Thymus (tissue), 11 donors: ENCODE results near the gene PNKD. TPM values are rescaled to one million over a fixed set of nuclear protein-coding genes. Genes with fewer than 3 reads are reported as not detected.

Source experiments
- DNase-seq, 9 donors: peaks; one replicate each; pipeline ENCODE4 v3.0.0-alpha.2; 2013; ENCODE audit warnings: low spot score in 9 of 9, low read depth in 6 of 9, missing footprints in 1 of 9
- H3K27ac ChIP-seq, 2 donors: one replicate each; pipeline ENCODE4 v1.5.1; 2013; ENCODE audit warnings: control low read depth in 1 of 2, low read depth in 1 of 2, low read length in 1 of 2, mild to moderate bottlenecking in 1 of 2, moderate library complexity in 1 of 2
- H3K27me3 ChIP-seq, 2 donors: one replicate each; pipeline ENCODE4 v1.5.1; 2013; ENCODE audit warnings: low read length in 1 of 2; ENCODE audit not compliant: control insufficient read depth in 2 of 2, insufficient read depth in 1 of 2
- H3K36me3 ChIP-seq, 2 donors: one replicate each; pipeline ENCODE4 v1.5.1; 2013; ENCODE audit warnings: low read length in 1 of 2, mild to moderate bottlenecking in 1 of 2, moderate library complexity in 1 of 2; ENCODE audit not compliant: control insufficient read depth in 2 of 2, insufficient read depth in 2 of 2
- H3K4me1 ChIP-seq, 2 donors: one replicate each; pipeline ENCODE4 v1.5.1; 2013; ENCODE audit warnings: low read length in 2 of 2; ENCODE audit not compliant: control insufficient read depth in 2 of 2, insufficient read depth in 2 of 2
- H3K4me3 ChIP-seq, 2 donors: one replicate each; pipeline ENCODE4 v1.5.1; 2013; ENCODE audit warnings: low read length in 2 of 2, control low read depth in 1 of 2, mild to moderate bottlenecking in 1 of 2
- H3K9me3 ChIP-seq, 2 donors: one replicate each; pipeline ENCODE4 v1.5.1; 2013; ENCODE audit warnings: low read length in 1 of 2, mild to moderate bottlenecking in 1 of 2; ENCODE audit not compliant: control insufficient read depth in 2 of 2, insufficient read depth in 1 of 2
- WGBS: extraction: QIAGEN DNeasy Blood & Tissue Kit; methylation state at CpG from one replicate; pipeline ENCODE4 v1.1.7; 2013; 5-methylcytosine and 5-hydroxymethylcytosine counted together
- polyA plus RNA-seq: library from polyadenylated mRNA; stranded (reverse); fragments of 200-250 nt; gene quantifications from one replicate; pipeline ENCODE4 v1.2.3, GENCODE V29; 2013
- total RNA-seq: library from RNA; stranded (reverse); fragments of 120-200 nt; gene quantifications from one replicate; pipeline ENCODE4 v1.2.4, GENCODE V29; 2013
- donor health status: healthy.

The PNKD gene
- total and polyA plus RNA-seq, 2 donors, result 61.9 to 76.1 TPM

- H3K4me3 ChIP-seq, result no peak overlapping the region
- no peak for DNase-seq
- WGBS, result 78% methylated on average over 2 of the region's 2 CpGs
Measured at GRCh38 chr2:218375212-218375611, 104.9 kb downstream of the PNKD start.

DNA sequence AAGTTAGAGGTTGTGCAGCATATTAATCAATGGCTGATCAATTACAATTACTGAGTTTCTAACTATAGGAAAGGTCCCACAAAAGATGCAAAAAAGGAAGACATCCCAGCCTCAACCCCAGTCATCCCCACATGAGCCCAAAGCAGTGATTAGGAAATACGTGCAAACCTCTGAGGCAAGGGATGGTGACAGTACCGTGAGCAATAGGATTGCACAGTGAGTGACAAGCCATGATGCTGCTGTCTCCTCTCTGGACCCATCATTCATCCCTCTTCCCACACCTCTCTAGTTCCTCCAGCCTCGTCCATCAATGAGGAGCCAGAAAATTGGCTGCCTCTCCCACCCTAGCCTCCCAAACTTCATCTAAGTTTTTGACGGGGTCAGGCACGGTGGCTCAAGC is 107.7 kb downstream of the PNKD start:
- Histone ChIP-seq H3K36me3 (no peaks in the 10 kb centered on the region), H3K9me3 (no peaks in the 10 kb centered on the region), H3K4me3 (no peak overlapping the region), H3K27me3 (no peaks in the 10 kb centered on the region), H3K4me1 (no peaks in the 10 kb centered on the region), H3K27ac (no peak overlapping the region)
- 96% methylated on average over 5 of the region's 5 CpGs for WGBS
- no peak for DNase-seq

More at GRCh38 chr2:218375212-218375611, 104.9 kb downstream of the PNKD start:
- no peak overlapping the region for H3K27ac ChIP-seq
- no peaks in the 10 kb centered on the region for H3K36me3 ChIP-seq
- H3K27me3 ChIP-seq, result no peaks in the 10 kb centered on the region
- H3K4me1 ChIP-seq, result peaks cover 0 to 11% of the 10 kb centered on the region in 2 donors
- no peaks in the 10 kb centered on the region for H3K9me3 ChIP-seq

- Histone ChIP-seq H3K4me3 (no peak within 1 kb of the TSS), H3K4me1 (peaks cover 0 to 3% of the 10 kb centered on the region in 2 donors), H3K27me3 (peaks cover 0 to 6% of the 10 kb centered on the region in 2 donors), H3K27ac (no peak within 1 kb of the TSS), H3K9me3 (no peaks in the 10 kb centered on the region), H3K36me3 (no peaks in the 10 kb centered on the region)
- no peak for DNase-seq
- 88% methylated on average over 13 of the region's 13 CpGs for WGBS
Measured at GRCh38 chr2:218381916-218382366, 111.6 kb downstream of the PNKD start, which contains the start of gene SLC11A1. Gene SLC11A1 (plus strand): TSS chr2:218382273. CDS start chr2:218382369, 96 bp downstream.

GRCh38 chr2:218382785-218383184 is 112.5 kb downstream of the PNKD start:
- WGBS, result 95% methylated on average over 6 of the region's 6 CpGs
- peaks cover 0 to 14% of the 10 kb centered on the region in 2 donors for H3K27me3 ChIP-seq
- no peaks in the 10 kb centered on the region for H3K36me3 ChIP-seq
- no peak overlapping the region for H3K27ac ChIP-seq
- H3K4me3 ChIP-seq, result no peak overlapping the region
- H3K4me1 ChIP-seq, result peaks cover 2 to 8% of the 10 kb centered on the region in 2 donors
- DNase-seq, result no peak
- no peaks in the 10 kb centered on the region for H3K9me3 ChIP-seq

- Histone ChIP-seq H3K27me3 (peaks cover 0 to 22% of the 10 kb centered on the region in 2 donors), H3K36me3 (no peaks in the 10 kb centered on the region), H3K4me1 (peaks cover 2 to 9% of the 10 kb centered on the region in 2 donors), H3K9me3 (no peaks in the 10 kb centered on the region), H3K4me3 (no peak overlapping the region), H3K27ac (no peak overlapping the region)
- no peak for DNase-seq
- WGBS, result 94% methylated on average over 10 of the region's 10 CpGs
Measured at GRCh38 chr2:218383892-218384519, 113.7 kb downstream of the PNKD start.

DNA sequence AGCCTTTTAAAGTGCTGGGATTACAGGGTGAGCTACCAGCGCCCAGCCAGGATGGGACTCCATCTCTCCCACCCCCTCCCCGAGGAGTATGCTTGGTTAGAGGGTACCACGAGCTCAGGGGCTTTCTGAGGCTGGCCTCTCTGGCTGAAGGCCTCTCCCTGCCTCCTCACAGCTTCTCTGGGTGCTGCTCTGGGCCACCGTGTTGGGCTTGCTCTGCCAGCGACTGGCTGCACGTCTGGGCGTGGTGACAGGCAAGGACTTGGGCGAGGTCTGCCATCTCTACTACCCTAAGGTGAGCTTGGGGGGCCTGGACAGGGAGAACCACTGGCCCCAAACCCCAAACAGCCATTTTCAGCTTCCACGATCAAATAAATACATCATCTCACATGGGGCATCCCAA is 114.7 kb downstream of the PNKD start:
- Histone ChIP-seq H3K4me3 (no peak overlapping the region), H3K4me1 (peaks cover 2 to 9% of the 10 kb centered on the region in 2 donors), H3K9me3 (no peaks in the 10 kb centered on the region), H3K36me3 (no peaks in the 10 kb centered on the region), H3K27ac (no peak overlapping the region), H3K27me3 (peaks cover 0 to 22% of the 10 kb centered on the region in 2 donors)
- no peak for DNase-seq
- 93% methylated on average over 9 of the region's 9 CpGs for WGBS

GRCh38 chr2:218386505-218387368 is 116.4 kb downstream of the PNKD start:
- H3K4me3 ChIP-seq, result no peak overlapping the region
- H3K4me1 ChIP-seq, result peaks cover 2 to 9% of the 10 kb centered on the region in 2 donors
- no peaks in the 10 kb centered on the region for H3K36me3 ChIP-seq
- no peaks in the 10 kb centered on the region for H3K9me3 ChIP-seq
- H3K27me3 ChIP-seq, result peaks cover 0 to 22% of the 10 kb centered on the region in 2 donors
- 87% methylated on average over 23 of the region's 23 CpGs for WGBS
- no peak overlapping the region for H3K27ac ChIP-seq
- DNase-seq, result no peak

DNA sequence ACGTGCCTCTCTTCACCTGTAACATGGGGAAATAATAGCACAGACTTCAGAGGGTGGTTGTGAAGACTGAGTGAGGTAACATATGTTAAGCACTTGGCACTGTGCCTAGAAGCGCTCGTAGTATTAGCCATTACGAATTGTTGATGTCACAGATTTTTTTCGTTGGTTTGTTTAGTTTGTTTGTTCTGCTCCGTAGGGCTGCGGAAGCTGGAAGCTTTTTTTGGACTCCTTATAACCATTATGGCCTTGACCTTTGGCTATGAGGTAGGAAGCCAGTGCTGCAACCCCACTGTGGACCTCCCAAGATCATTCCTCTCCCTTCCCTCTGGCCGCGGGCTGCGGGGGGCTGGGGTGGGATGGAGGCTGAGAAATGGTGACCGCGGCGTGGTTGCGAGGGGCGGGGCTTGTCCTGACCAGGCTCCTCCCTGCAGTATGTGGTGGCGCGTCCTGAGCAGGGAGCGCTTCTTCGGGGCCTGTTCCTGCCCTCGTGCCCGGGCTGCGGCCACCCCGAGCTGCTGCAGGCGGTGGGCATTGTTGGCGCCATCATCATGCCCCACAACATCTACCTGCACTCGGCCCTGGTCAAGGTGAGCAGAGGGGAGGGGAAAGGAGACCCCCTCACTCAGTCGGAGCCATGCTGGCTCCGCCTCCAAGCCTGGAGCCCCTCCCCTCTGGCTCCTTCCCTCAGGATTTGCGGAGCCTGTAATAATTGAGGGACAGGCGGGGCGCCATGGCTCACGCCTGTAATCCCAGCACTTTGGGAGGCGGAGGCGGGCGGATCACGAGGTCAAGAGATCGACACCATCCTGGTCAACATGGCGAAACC is 117.3 kb downstream of the PNKD start:
- Histone ChIP-seq H3K27me3 (peaks cover 0 to 22% of the 10 kb centered on the region in 2 donors), H3K27ac (no peak overlapping the region), H3K9me3 (no peaks in the 10 kb centered on the region), H3K36me3 (no peaks in the 10 kb centered on the region), H3K4me1 (peaks cover 2 to 9% of the 10 kb centered on the region in 2 donors), H3K4me3 (peak overlapping the region; percentile 13 to 16)
- 30% methylated on average over 38 of the region's 38 CpGs for WGBS
- no peak for DNase-seq
